ENCODE data around the gene CARD11.

The CARD11 gene

DNA sequence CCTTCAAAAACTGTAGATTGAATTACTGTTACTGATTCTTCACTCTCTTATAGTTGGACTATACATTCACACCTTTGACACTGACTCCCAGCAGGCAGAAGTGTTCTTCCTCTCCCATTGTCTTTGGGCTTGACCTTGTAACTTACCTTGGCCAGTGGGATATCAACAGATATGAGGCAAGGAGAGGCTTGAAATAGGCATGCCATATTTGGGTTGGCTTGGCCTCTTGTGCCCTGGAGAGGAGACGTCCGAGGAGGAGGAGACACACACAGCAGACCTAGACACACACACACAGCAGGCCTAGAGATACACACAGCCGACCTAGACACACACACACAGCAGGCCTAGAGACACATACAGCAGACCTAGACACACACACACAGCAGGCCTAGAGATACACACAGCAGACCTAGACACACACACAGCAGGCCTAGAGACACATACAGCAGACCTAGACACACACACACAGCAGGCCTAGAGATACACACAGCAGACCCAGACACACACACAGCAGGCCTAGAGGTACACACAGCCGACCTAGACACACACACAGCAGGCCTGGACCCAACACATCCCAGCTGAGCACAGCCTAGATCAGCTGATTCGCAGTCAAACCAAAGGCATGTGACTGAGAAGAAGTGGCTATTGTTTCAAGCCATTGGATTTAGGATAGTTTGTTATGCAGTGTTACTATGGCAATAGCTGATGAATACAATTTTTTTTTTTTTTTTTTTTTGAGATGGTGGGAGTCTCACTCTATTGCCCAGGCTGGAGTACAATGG is 187.1 kb downstream of the CARD11 start:
- in situ Hi-C loops (cut with HindIII; ENCODE audit: low sequenced_read_pairs), result no loop called here

Measured in DLD1 (cell line).